Stimulated activated CD4-positive, alpha-beta T cell treated with anti-CD3 and anti-CD28 coated beads, Interleukin-1b, Interleukin-23, amount 100 ng/mL, for 48 hours (primary cell): ENCODE results near the gene BEND6.
"Not testable (repeated sequence)": the region's sequence is repeated elsewhere in the genome, so short reads cannot be mapped to it uniquely, and the experiment has no call there.

ENCODE experiments used
- DNase-seq: peaks from one replicate; pipeline ENCODE4 v3.0.0-alpha.2; 2020

The BEND6 gene

GRCh38 chr6:56986611-56987010 is 31.7 kb downstream of the BEND6 start:
- no peak for DNase-seq

GRCh38 chr6:56988145-56988544 is 33.2 kb downstream of the BEND6 start:
- no peak for DNase-seq

- no peak for DNase-seq
Measured at GRCh38 chr6:56992036-56992435, 37.1 kb downstream of the BEND6 start.

GRCh38 chr6:56992703-56993102 is 37.8 kb downstream of the BEND6 start:
- no peak for DNase-seq

- DNase-seq, result no peak
Measured at GRCh38 chr6:56995347-56995902, 40.5 kb downstream of the BEND6 start.

GRCh38 chr6:56996401-56996800 is 41.5 kb downstream of the BEND6 start:
- no peak for DNase-seq

GRCh38 chr6:56999049-56999448 is 44.1 kb downstream of the BEND6 start:
- no peak for DNase-seq

GRCh38 chr6:56999748-57000147 is 44.8 kb downstream of the BEND6 start:
- DNase-seq, result not testable (repeated sequence)

- DNase-seq, result no peak
Measured at GRCh38 chr6:57002197-57002596, 47.3 kb downstream of the BEND6 start.

- DNase-seq, result no peak
Measured at GRCh38 chr6:57004292-57004691, 49.4 kb downstream of the BEND6 start.

- no peak for DNase-seq
Measured at GRCh38 chr6:57006101-57006500, 51.2 kb downstream of the BEND6 start.

- DNase-seq, result not testable (repeated sequence)
Measured at GRCh38 chr6:57008069-57008468, 53.2 kb downstream of the BEND6 start.

GRCh38 chr6:57013521-57013926 is 58.6 kb downstream of the BEND6 start:
- no peak for DNase-seq

- DNase-seq, result no peak
Measured at GRCh38 chr6:57017069-57017468, 62.2 kb downstream of the BEND6 start.

- DNase-seq, result no peak
Measured at GRCh38 chr6:57017841-57018240, 62.9 kb downstream of the BEND6 start.

- DNase-seq, result no peak
Measured at GRCh38 chr6:57019434-57019833, 64.5 kb downstream of the BEND6 start.

GRCh38 chr6:57021086-57021720 is 66.3 kb downstream of the BEND6 start:
- DNase-seq, result no peak

- no peak for DNase-seq
Measured at GRCh38 chr6:57024321-57024720, 69.4 kb downstream of the BEND6 start.

GRCh38 chr6:57024775-57025174 is 69.9 kb downstream of the BEND6 start:
- DNase-seq, result no peak

GRCh38 chr6:57026001-57026400 is 71.1 kb downstream of the BEND6 start:
- no peak for DNase-seq

- no peak for DNase-seq
Measured at GRCh38 chr6:57027301-57027700, 72.4 kb downstream of the BEND6 start.

- DNase-seq, result no peak
Measured at GRCh38 chr6:57029213-57029612, 74.3 kb downstream of the BEND6 start.

GRCh38 chr6:57033228-57033627 is 78.3 kb downstream of the BEND6 start:
- DNase-seq, result no peak

- DNase-seq, result no peak
Measured at GRCh38 chr6:57035549-57035948, 80.6 kb downstream of the BEND6 start.

GRCh38 chr6:57038906-57039305 is 84.0 kb downstream of the BEND6 start:
- no peak for DNase-seq
